ENCODE data around the gene CA7.

The CA7 gene

GRCh38 chr16:66802159-66802558 lies 42.1 kb upstream of the CA7 start:
- Histone ChIP-seq H3K36me3 (ENCODE audit: control insufficient read depth in 2 of 2, insufficient read depth in 1 of 2, low read length in 2 of 2) (peaks cover 31 to 58% of the 10 kb centered on the region in 2 experiments), H3K9me3 (ENCODE audit: control insufficient read depth, insufficient read depth, low read depth, low read length) (no peaks in the 10 kb centered on the region), H3K27ac (ENCODE audit: extremely low read depth, low read depth, low read length) (no peak overlapping the region), H3K4me3 (ENCODE audit: low read depth, low read length) (no peak overlapping the region), H3K4me1 (ENCODE audit: control insufficient read depth, insufficient read depth, low read length) (no peaks in the 10 kb centered on the region)
- ChIA-PET CTCF (interaction anchor here (0.6 to 1.2 kb wide), 4 partner anchors 10 to 194 kb away, joined by 3 to 5 read pairs (median 3); no protein-coding TSS in a partner anchor), POLR2A (no interaction called here)
- TF ChIP-seq ZNF211 (tag by site-specific recombination; IDR thresholded peaks at IDR 0.05; ENCODE audit: low read depth) (no peak), ZSCAN5A (tag by site-specific recombination; IDR thresholded peaks at IDR 0.05) (no peak), ELK4 (IDR thresholded peaks at IDR 0.05; ENCODE audit: borderline replicate concordance, low read depth, low read length) (no peak), ZNF423 (tag by site-specific recombination; IDR thresholded peaks at IDR 0.05) (no peak), ZNF658 (tag by site-specific recombination; IDR thresholded peaks at IDR 0.05) (no peak), ZFP69B (tag by site-specific recombination; IDR thresholded peaks at IDR 0.05) (no peak), ZNF664 (tag by site-specific recombination; IDR thresholded peaks at IDR 0.05) (no peak), IKZF3 (tag by site-specific recombination; IDR thresholded peaks at IDR 0.05) (no peak), GLI2 (tag by site-specific recombination; IDR thresholded peaks at IDR 0.05; ENCODE audit: borderline replicate concordance, low read depth) (no peak), ZNF488 (tag by site-specific recombination; IDR thresholded peaks at IDR 0.05) (no peak), ZNF692 (tag by site-specific recombination; IDR thresholded peaks at IDR 0.05) (no peak), ZBTB7A (tag by site-specific recombination; IDR thresholded peaks at IDR 0.05; ENCODE audit: low read depth) (no peak), ZNF362 (tag by site-specific recombination; IDR thresholded peaks at IDR 0.05) (no peak), ZNF76 (tag by site-specific recombination; IDR thresholded peaks at IDR 0.05; ENCODE audit: borderline replicate concordance, low read depth) (no peak), MZF1 (tag by site-specific recombination; IDR thresholded peaks at IDR 0.05; ENCODE audit: borderline replicate concordance) (no peak), ZNF239 (tag by site-specific recombination; IDR thresholded peaks at IDR 0.05) (no peak)

- H3K36me3 ChIP-seq (ENCODE audit: control insufficient read depth in 2 of 2, insufficient read depth in 1 of 2, low read length in 2 of 2): peaks cover 61 to 91% of the 10 kb centered on the region in 2 experiments
- H3K4me1 ChIP-seq (ENCODE audit: control insufficient read depth, insufficient read depth, low read length): no peaks in the 10 kb centered on the region
- no peak overlapping the region for H3K27ac ChIP-seq (ENCODE audit: extremely low read depth, low read depth, low read length)
- POLR2A ChIA-PET: no interaction called here
- TF ChIP-seq ZNF704 (tag by site-specific recombination; IDR thresholded peaks at IDR 0.05) (no peak), ZNF148 (tag by site-specific recombination; IDR thresholded peaks at IDR 0.05; ENCODE audit: borderline replicate concordance) (no peak), ZNF248 (tag by site-specific recombination; IDR thresholded peaks at IDR 0.05) (no peak), ZEB2 (tag by site-specific recombination; IDR thresholded peaks at IDR 0.05) (no peak), ZSCAN5A (tag by site-specific recombination; IDR thresholded peaks at IDR 0.05) (no peak), ZNF701 (tag by site-specific recombination; IDR thresholded peaks at IDR 0.05) (no peak), ZNF623 (tag by site-specific recombination; IDR thresholded peaks at IDR 0.05) (no peak), ZNF660 (tag by site-specific recombination; IDR thresholded peaks at IDR 0.05) (no peak), ZNF571 (tag by site-specific recombination; IDR thresholded peaks at IDR 0.05) (no peak)
- no peaks in the 10 kb centered on the region for H3K9me3 ChIP-seq (ENCODE audit: control insufficient read depth, insufficient read depth, low read depth, low read length)
- H3K4me3 ChIP-seq (ENCODE audit: low read depth, low read length): no peak overlapping the region
- CTCF ChIA-PET: interaction anchor here (0.7 kb wide), 1 partner anchor 68 kb away, joined by 3 read pairs; no protein-coding TSS in a partner anchor
These were observed 34.4 kb upstream of the CA7 start for GRCh38 chr16:66809765-66810164.

Data from HEK293 (cell line).